ENCODE measurements around the gene RWDD1.
A peak's percentile ranks its signal among the peaks of the same experiment; 100 is the strongest.

RWDD1 gene

DNA sequence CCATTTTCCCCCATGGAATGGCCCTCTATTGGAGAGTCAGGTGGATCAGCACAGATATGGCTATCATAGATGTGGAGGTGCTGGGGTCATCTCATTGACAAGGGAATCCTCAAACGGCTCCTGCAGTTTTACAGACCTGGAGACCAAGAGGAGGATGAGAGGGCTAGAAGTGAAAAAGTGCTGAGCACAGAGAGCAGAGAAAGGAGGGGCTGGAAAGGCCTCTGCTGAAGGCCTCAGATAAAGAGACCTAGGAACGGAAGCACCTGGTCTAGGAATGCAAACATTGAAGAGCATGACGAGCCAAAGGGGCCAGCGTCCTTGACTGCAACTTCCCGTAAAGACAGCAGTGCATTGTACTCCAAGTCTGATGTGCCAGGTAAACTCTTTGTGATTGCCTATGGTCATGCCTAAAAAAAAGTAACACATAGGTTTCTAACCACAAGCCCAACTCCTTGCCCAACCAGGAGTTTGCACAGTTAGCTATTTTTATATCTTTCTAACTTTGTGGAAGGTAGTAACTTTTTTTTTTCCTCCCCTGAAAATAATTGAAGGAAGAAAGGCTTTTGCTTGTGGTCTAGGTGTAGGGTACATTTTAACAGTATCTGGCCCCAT is 60.2 kb downstream of the RWDD1 start:
- Histone ChIP-seq H3K27me3 (replicated peaks; ENCODE audit: control insufficient read depth, insufficient read depth, low read length) (no peaks in the 10 kb centered on the region), H3K36me3 (ENCODE audit: control insufficient read depth, insufficient read depth, low read length) (no peaks in the 10 kb centered on the region; the same call in none of the 2 replicates), H3K4me3 (replicated peaks; ENCODE audit: low read depth, low read length) (no peak overlapping the region)
- no peak for TF ChIP-seq CTCF (IDR thresholded peaks at IDR 0.05; ENCODE audit: insufficient read depth, low read length, poor library complexity, severe bottlenecking)
- DNase-seq (ENCODE audit: extremely low read depth, insufficient read length), result no peak

- no peak for DNase-seq (ENCODE audit: extremely low read depth, insufficient read length)
- peaks cover under 1% of the 10 kb centered on the region for H3K36me3 ChIP-seq (ENCODE audit: control insufficient read depth, insufficient read depth, low read length)
- peak; percentile 35 for TF ChIP-seq CTCF (IDR thresholded peaks at IDR 0.05; ENCODE audit: insufficient read depth, low read length, poor library complexity, severe bottlenecking)
- H3K27me3 ChIP-seq (replicated peaks; ENCODE audit: control insufficient read depth, insufficient read depth, low read length), result no peaks in the 10 kb centered on the region
- H3K4me3 ChIP-seq (replicated peaks; ENCODE audit: low read depth, low read length), result no peak overlapping the region
Measured at GRCh38 chr6:116633685-116634084, 62.4 kb downstream of the RWDD1 start.
